Tibial artery (tissue), 4 donors: ENCODE results near the gene KCNJ1.

Source experiments
- DNase-seq, 2 donors: peaks; one replicate each; pipeline ENCODE4 v3.0.0-alpha.2; 2019
- H3K27ac ChIP-seq, 2 donors: fragments of 200-600 bp; sonication (generic) in 1 of 2; 1 replicate in 1 of 2; 2 replicates in 1 of 2; pipeline ENCODE4 v1.5.1; 2018 to 2019; ENCODE audit warnings: mild to moderate bottlenecking in 1 of 2
- H3K27me3 ChIP-seq, 2 donors: fragments of 200-600 bp; sonication (generic) in 1 of 2; one replicate each; pipeline versions ENCODE4 v1.5.1 to v1.6.0; 2016 to 2019
- H3K36me3 ChIP-seq, 3 donors: fragments of 200-600 bp; sonication (generic) in 2 of 3; one replicate each; pipeline ENCODE4 v1.5.1; 2016 to 2019; ENCODE audit warnings: mild to moderate bottlenecking in 2 of 3
- H3K4me1 ChIP-seq, 4 donors: fragments of 200-600 bp; sonication (generic) in 2 of 4; 1 replicate in 3 of 4; 2 replicates in 1 of 4; pipeline ENCODE4 v1.5.1; 2016 to 2019
- H3K4me3 ChIP-seq, 2 donors: fragments of 200-600 bp; sonication (generic) in 1 of 2; 1 replicate in 1 of 2; 2 replicates in 1 of 2; pipeline ENCODE4 v1.5.1; 2018 to 2019; ENCODE audit warnings: mild to moderate bottlenecking in 2 of 2
- H3K9me3 ChIP-seq, 3 donors: fragments of 200-600 bp; sonication (generic) in 1 of 3; one replicate each; pipeline ENCODE4 v1.5.1; 2016 to 2019
- CTCF ChIP-seq, 2 experiments: fragments of 200-600 bp in 1 of 2; fragments of 450-650 bp in 1 of 2; IDR thresholded peaks; one replicate each; pipeline ENCODE4 v1.5.1; 2017 to 2019; ENCODE audit warnings: antibody characterized with exemption in 2 of 2, mild to moderate bottlenecking in 1 of 2, moderate library complexity in 1 of 2
- intact Hi-C: fragments of 100-400 bp; cut with DNase I; formaldehyde crosslinking; loops from one replicate; pipeline ENCODE4 v1.15.0; 2023; ENCODE audit warnings: low total_unique reads

The KCNJ1 gene

GRCh38 chr11:128871168-128871610 lies 4.1 kb upstream of the KCNJ1 start:
- no peak for TF ChIP-seq CTCF (IDR thresholded peaks at IDR 0.05)
- no peak overlapping the region for H3K27ac ChIP-seq
- H3K36me3 ChIP-seq: no peaks in the 10 kb centered on the region
- H3K4me3 ChIP-seq: no peak overlapping the region
- intact Hi-C loops: no loop called here
- no peaks in the 10 kb centered on the region for H3K9me3 ChIP-seq
- no peaks in the 10 kb centered on the region for H3K4me1 ChIP-seq
- DNase-seq: no peak
- no peaks in the 10 kb centered on the region for H3K27me3 ChIP-seq

GRCh38 chr11:128868841-128869671 lies 2.0 kb upstream of the KCNJ1 start:
- DNase-seq: no peak
- intact Hi-C loops: no loop called here
- no peak overlapping the region for H3K4me3 ChIP-seq

GRCh38 chr11:128865490-128865889 lies 1.6 kb downstream of the KCNJ1 start:
- DNase-seq: no peak
- Histone ChIP-seq H3K27ac (no peak overlapping the region), H3K36me3 (no peaks in the 10 kb centered on the region), H3K4me1 (no peaks in the 10 kb centered on the region), H3K27me3 (peaks cover 0 to 6% of the 10 kb centered on the region in 2 donors), H3K9me3 (no peaks in the 10 kb centered on the region), H3K4me3 (no peak overlapping the region)
- intact Hi-C loops: no loop called here
- no peak for TF ChIP-seq CTCF (IDR thresholded peaks at IDR 0.05)

More at GRCh38 chr11:128868841-128869671, 2.0 kb upstream of the KCNJ1 start:
- H3K27me3 ChIP-seq: no peaks in the 10 kb centered on the region
- H3K27ac ChIP-seq: no peak overlapping the region
- H3K36me3 ChIP-seq: no peaks in the 10 kb centered on the region
- H3K4me1 ChIP-seq: no peaks in the 10 kb centered on the region
- no peaks in the 10 kb centered on the region for H3K9me3 ChIP-seq
- no peak for TF ChIP-seq CTCF (IDR thresholded peaks at IDR 0.05)

- no peak overlapping the region for H3K27ac ChIP-seq
- intact Hi-C loops: no loop called here
- H3K9me3 ChIP-seq: no peaks in the 10 kb centered on the region
These were observed 4.0 kb downstream of the KCNJ1 start for GRCh38 chr11:128862908-128863660.

GRCh38 chr11:128862406-128862805 lies 4.7 kb downstream of the KCNJ1 start:
- DNase-seq: no peak
- Histone ChIP-seq H3K36me3 (no peaks in the 10 kb centered on the region), H3K27ac (no peak overlapping the region), H3K4me1 (no peaks in the 10 kb centered on the region), H3K9me3 (no peaks in the 10 kb centered on the region), H3K27me3 (peaks cover 0 to 6% of the 10 kb centered on the region in 2 donors), H3K4me3 (no peak overlapping the region)
- TF ChIP-seq CTCF (IDR thresholded peaks at IDR 0.05): no peak
- intact Hi-C loops: no loop called here

More at GRCh38 chr11:128862908-128863660, 4.0 kb downstream of the KCNJ1 start:
- no peak for TF ChIP-seq CTCF (IDR thresholded peaks at IDR 0.05)
- DNase-seq: no peak
- H3K27me3 ChIP-seq: peaks cover 0 to 6% of the 10 kb centered on the region in 2 donors
- no peaks in the 10 kb centered on the region for H3K4me1 ChIP-seq
- H3K36me3 ChIP-seq: no peaks in the 10 kb centered on the region
- H3K4me3 ChIP-seq: no peak overlapping the region
